ENCODE results near the gene NKD1. TPM values are rescaled to one million over a fixed set of nuclear protein-coding genes. Genes with fewer than 3 reads are reported as not detected.

NKD1 gene
- total RNA-seq, 1 donor from 2014 or later = 54.7 TPM

GRCh38 chr16:50516401-50516800 lies 31.8 kb upstream of the NKD1 start:
- DNase-seq (ENCODE audit: low read depth, low spot score) = no peak
- H3K4me1 Mint-ChIP-seq = peaks cover 20% of the 10 kb centered on the region
- no peak overlapping the region for H3K27ac Mint-ChIP-seq (ENCODE audit: unreplicated experiment)
- H3K4me3 Mint-ChIP-seq = no peak overlapping the region
- H3K36me3 Mint-ChIP-seq (ENCODE audit: low read depth) = peaks cover 17% of the 10 kb centered on the region
- no peaks in the 10 kb centered on the region for H3K27me3 Mint-ChIP-seq (ENCODE audit: low read depth)
- H3K9me3 Mint-ChIP-seq = peaks cover 19% of the 10 kb centered on the region
- TF ChIP-seq CTCF (conservative IDR thresholded peaks at IDR 0.05) = no peak

GRCh38 chr16:50516890-50517289 lies 31.3 kb upstream of the NKD1 start:
- Mint-ChIP-seq H3K36me3 (ENCODE audit: low read depth) (peaks cover 15% of the 10 kb centered on the region), H3K4me1 (peaks cover 22% of the 10 kb centered on the region), H3K4me3 (no peak overlapping the region), H3K27ac (ENCODE audit: unreplicated experiment) (no peak overlapping the region), H3K9me3 (peaks cover 14% of the 10 kb centered on the region), H3K27me3 (ENCODE audit: low read depth) (no peaks in the 10 kb centered on the region)
- no peak for TF ChIP-seq CTCF (conservative IDR thresholded peaks at IDR 0.05)
- no peak for DNase-seq (ENCODE audit: low read depth, low spot score)

- peaks cover 12% of the 10 kb centered on the region for H3K36me3 Mint-ChIP-seq (ENCODE audit: low read depth)
- no peaks in the 10 kb centered on the region for H3K27me3 Mint-ChIP-seq (ENCODE audit: low read depth)
- no peak overlapping the region for H3K27ac Mint-ChIP-seq (ENCODE audit: unreplicated experiment)
- H3K4me1 Mint-ChIP-seq = peaks cover 28% of the 10 kb centered on the region
- no peak overlapping the region for H3K4me3 Mint-ChIP-seq
- peaks cover 11% of the 10 kb centered on the region for H3K9me3 Mint-ChIP-seq
- no peak for TF ChIP-seq CTCF (conservative IDR thresholded peaks at IDR 0.05)
- DNase-seq (ENCODE audit: low read depth, low spot score) = no peak
Measured at GRCh38 chr16:50517450-50518252, 30.5 kb upstream of the NKD1 start.

GRCh38 chr16:50519001-50519400 lies 29.2 kb upstream of the NKD1 start:
- no peak overlapping the region for H3K4me3 Mint-ChIP-seq
- no peaks in the 10 kb centered on the region for H3K27me3 Mint-ChIP-seq (ENCODE audit: low read depth)
- no peak for TF ChIP-seq CTCF (conservative IDR thresholded peaks at IDR 0.05)
- H3K27ac Mint-ChIP-seq (ENCODE audit: unreplicated experiment) = no peak overlapping the region
- peaks cover 12% of the 10 kb centered on the region for H3K36me3 Mint-ChIP-seq (ENCODE audit: low read depth)
- DNase-seq (ENCODE audit: low read depth, low spot score) = no peak
- peaks cover 11% of the 10 kb centered on the region for H3K9me3 Mint-ChIP-seq
- H3K4me1 Mint-ChIP-seq = peaks cover 32% of the 10 kb centered on the region

GRCh38 chr16:50519602-50520001 lies 28.6 kb upstream of the NKD1 start:
- no peak for DNase-seq (ENCODE audit: low read depth, low spot score)
- Mint-ChIP-seq H3K9me3 (peaks cover 11% of the 10 kb centered on the region), H3K4me1 (peaks cover 32% of the 10 kb centered on the region), H3K27ac (ENCODE audit: unreplicated experiment) (no peak overlapping the region), H3K27me3 (ENCODE audit: low read depth) (no peaks in the 10 kb centered on the region), H3K36me3 (ENCODE audit: low read depth) (peaks cover 12% of the 10 kb centered on the region), H3K4me3 (no peak overlapping the region)
- no peak for TF ChIP-seq CTCF (conservative IDR thresholded peaks at IDR 0.05)
